Measurements from ENCODE around the gene ZCCHC3. TPM values are rescaled to one million over a fixed set of nuclear protein-coding genes. Genes with fewer than 3 reads are reported as not detected.
"Not testable (repeated sequence)": the region's sequence is repeated elsewhere in the genome, so short reads cannot be mapped to it uniquely, and the experiment has no call there.

ZCCHC3 gene
- total RNA-seq: 9.0 and 9.4 TPM in 2 replicates

GRCh38 chr20:297098-297924 lies at the start of gene ZCCHC3:
Gene ZCCHC3 (plus strand): TSS chr20:297570. CDS start chr20:297587, 17 bp downstream.
- Histone ChIP-seq H3K27ac (ENCODE audit: low read depth, low read length) (peak within 1 kb of the TSS; percentile 86), H3K27me3 (ENCODE audit: insufficient read depth, low read length) (no peaks in the 10 kb centered on the region), H4K20me1 (ENCODE audit: insufficient read depth, low read length) (peaks cover 34% of the 10 kb centered on the region), H3K4me3 (ENCODE audit: insufficient read depth, low read length) (peak within 1 kb of the TSS; percentile 99), H3K4me1 (ENCODE audit: insufficient read depth, low read length) (peaks cover 21% of the 10 kb centered on the region), H2AFZ (ENCODE audit: low read length) (peak within 1 kb of the TSS; percentile 86), H3K9me3 (ENCODE audit: low read depth, low read length) (no peaks in the 10 kb centered on the region), H3K36me3 (ENCODE audit: insufficient read depth, low read length) (no peaks in the 10 kb centered on the region), H3K4me2 (ENCODE audit: insufficient read depth, low read length) (peak within 1 kb of the TSS; percentile 95), H3K79me2 (ENCODE audit: insufficient read depth, low read length) (peaks cover 46% of the 10 kb centered on the region)
- peak; percentile 98 for DNase-seq (ENCODE audit: insufficient read length, low spot score, missing footprints)
- TF ChIP-seq CTCF (IDR thresholded peaks at IDR 0.05; ENCODE audit: extremely low read depth, low read depth, low read length): no peak

GRCh38 chr20:251354-251753 lies 46.0 kb upstream of the ZCCHC3 start:
- Histone ChIP-seq H2AFZ (ENCODE audit: low read length) (no peak overlapping the region), H3K4me2 (ENCODE audit: insufficient read depth, low read length) (no peak overlapping the region), H3K27me3 (ENCODE audit: insufficient read depth, low read length) (peaks cover 2% of the 10 kb centered on the region), H3K79me2 (ENCODE audit: insufficient read depth, low read length) (no peaks in the 10 kb centered on the region), H3K27ac (ENCODE audit: low read depth, low read length) (no peak overlapping the region), H3K9me3 (ENCODE audit: low read depth, low read length) (no peaks in the 10 kb centered on the region), H4K20me1 (ENCODE audit: insufficient read depth, low read length) (no peaks in the 10 kb centered on the region), H3K36me3 (ENCODE audit: insufficient read depth, low read length) (no peaks in the 10 kb centered on the region), H3K4me1 (ENCODE audit: insufficient read depth, low read length) (no peaks in the 10 kb centered on the region), H3K4me3 (ENCODE audit: insufficient read depth, low read length) (no peak overlapping the region)
- no peak for DNase-seq (ENCODE audit: insufficient read length, low spot score, missing footprints)
- no peak for TF ChIP-seq CTCF (IDR thresholded peaks at IDR 0.05; ENCODE audit: extremely low read depth, low read depth, low read length)

GRCh38 chr20:252801-253200 lies 44.6 kb upstream of the ZCCHC3 start:
- no peak for DNase-seq (ENCODE audit: insufficient read length, low spot score, missing footprints)
- Histone ChIP-seq H3K27ac (ENCODE audit: low read depth, low read length) (no peak overlapping the region), H3K4me1 (ENCODE audit: insufficient read depth, low read length) (no peaks in the 10 kb centered on the region), H3K4me3 (ENCODE audit: insufficient read depth, low read length) (no peak overlapping the region), H3K4me2 (ENCODE audit: insufficient read depth, low read length) (no peak overlapping the region), H2AFZ (ENCODE audit: low read length) (no peak overlapping the region), H4K20me1 (ENCODE audit: insufficient read depth, low read length) (no peaks in the 10 kb centered on the region), H3K79me2 (ENCODE audit: insufficient read depth, low read length) (no peaks in the 10 kb centered on the region), H3K9me3 (ENCODE audit: low read depth, low read length) (no peaks in the 10 kb centered on the region), H3K36me3 (ENCODE audit: insufficient read depth, low read length) (no peaks in the 10 kb centered on the region), H3K27me3 (ENCODE audit: insufficient read depth, low read length) (peaks cover 9% of the 10 kb centered on the region)
- TF ChIP-seq CTCF (IDR thresholded peaks at IDR 0.05; ENCODE audit: extremely low read depth, low read depth, low read length): no peak

- not testable (repeated sequence) for H3K4me3 ChIP-seq (ENCODE audit: insufficient read depth, low read length); H4K20me1 ChIP-seq (ENCODE audit: insufficient read depth, low read length); H2AFZ ChIP-seq (ENCODE audit: low read length); H3K4me1 ChIP-seq (ENCODE audit: insufficient read depth, low read length); H3K9me3 ChIP-seq (ENCODE audit: low read depth, low read length); H3K36me3 ChIP-seq (ENCODE audit: insufficient read depth, low read length); DNase-seq (ENCODE audit: insufficient read length, low spot score, missing footprints); H3K27ac ChIP-seq (ENCODE audit: low read depth, low read length); H3K4me2 ChIP-seq (ENCODE audit: insufficient read depth, low read length); H3K79me2 ChIP-seq (ENCODE audit: insufficient read depth, low read length)
- H3K27me3 ChIP-seq (ENCODE audit: insufficient read depth, low read length): peaks cover 12% of the 10 kb centered on the region
Observed at GRCh38 chr20:253447-253846, 43.9 kb upstream of the ZCCHC3 start.
